Fibroblast of the aortic adventitia (primary cell): ENCODE results near the gene GVQW3. TPM values are rescaled to one million over a fixed set of nuclear protein-coding genes. Genes with fewer than 3 reads are reported as not detected.

ENCODE experiments used
- DNase-seq: peaks from one replicate; pipeline ENCODE4 v3.0.0-alpha.2; 2010; ENCODE audit warnings: low read depth
- H3K4me3 ChIP-seq: 2 replicates; pipeline ENCODE4 v1.5.1; 2011; ENCODE audit warnings: low read depth, mild to moderate bottlenecking, control low read depth, low read length, moderate library complexity
- CTCF ChIP-seq: IDR thresholded peaks from 2 replicates; pipeline ENCODE4 v1.5.1; 2011; ENCODE audit warnings: mild to moderate bottlenecking, low read length, control low read depth, inconsistent platforms; ENCODE audit not compliant: insufficient read depth
- total RNA-seq: library from RNA; depleted of rRNA; stranded (reverse); fragments of >200 nt; gene quantifications from 2 replicates; pipeline ENCODE4 v1.2.3, GENCODE V29; 2012; ENCODE audit warnings: low replicate concordance

Gene GVQW3
- total RNA-seq, 1 donor: 4.2 TPM

DNA sequence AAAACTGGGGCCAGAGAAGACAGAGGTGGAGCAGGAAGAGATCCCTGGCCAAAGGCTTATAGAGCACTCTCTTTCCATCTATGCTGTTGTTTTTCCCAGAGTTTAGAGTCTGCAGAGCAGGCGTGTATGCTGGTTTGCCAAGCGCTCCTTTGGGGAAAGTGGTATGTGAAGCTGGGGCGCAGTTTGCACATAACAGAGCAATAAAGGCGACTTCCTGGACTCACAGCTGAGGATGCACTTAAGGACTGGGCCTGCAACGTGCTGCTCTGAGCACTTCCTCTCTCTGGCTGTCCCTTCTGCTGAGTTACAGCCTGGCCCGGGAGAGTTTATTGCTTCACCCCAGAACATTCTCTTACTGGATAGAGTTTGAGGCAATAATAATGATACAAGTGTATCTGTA is 41.9 kb upstream of the GVQW3 start:
- H3K4me3 ChIP-seq: no peak overlapping the region
- peak; percentile 43 for DNase-seq
- no peak for TF ChIP-seq CTCF

DNA sequence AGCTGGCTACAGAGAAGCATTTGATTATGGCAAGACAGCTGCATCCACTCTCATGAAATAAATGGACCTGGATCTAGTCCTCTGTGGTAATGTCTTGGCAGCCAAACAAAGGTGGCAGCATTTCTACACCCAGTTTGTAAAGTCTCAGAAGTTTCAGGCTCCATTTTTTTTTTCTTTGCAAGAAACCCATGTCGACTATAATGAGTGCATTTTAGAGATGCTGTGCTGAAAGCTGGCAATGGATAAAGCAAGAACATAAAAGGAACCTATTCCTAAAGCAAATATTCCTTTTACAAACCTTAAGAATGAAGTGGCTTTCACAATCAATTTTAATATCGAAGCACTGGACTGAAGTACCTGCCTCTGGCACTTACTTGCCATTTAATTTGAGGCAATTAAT is 33.7 kb upstream of the GVQW3 start:
- peak; percentile 70 for DNase-seq

GRCh38 chr11:76348348-76348747 is 32.8 kb upstream of the GVQW3 start:
- no peak for TF ChIP-seq CTCF

More for the DNA sequence above, 33.7 kb upstream of the GVQW3 start:
- no peak for TF ChIP-seq CTCF
- no peak overlapping the region for H3K4me3 ChIP-seq

DNA sequence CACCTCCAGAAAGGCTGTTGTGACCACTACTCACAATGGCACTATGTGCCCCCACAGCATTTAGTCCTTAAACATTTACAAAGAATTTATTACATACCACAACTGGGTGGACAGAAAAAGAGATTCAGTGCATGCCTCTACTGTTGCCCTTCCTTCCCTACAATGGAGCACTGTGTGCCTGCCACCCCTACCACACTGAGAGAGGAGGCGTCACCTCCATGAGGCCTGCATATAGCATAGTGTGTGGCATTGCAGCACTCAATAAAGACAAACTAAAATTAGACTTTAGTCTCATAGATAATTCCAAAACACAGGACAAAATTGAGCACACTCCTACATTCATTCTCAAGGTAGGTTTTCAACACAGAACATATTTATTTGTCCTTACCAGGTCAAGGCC is 26.0 kb upstream of the GVQW3 start:
- no peak for TF ChIP-seq CTCF
- no peak for DNase-seq
- no peak overlapping the region for H3K4me3 ChIP-seq

More at GRCh38 chr11:76348348-76348747, 32.8 kb upstream of the GVQW3 start:
- DNase-seq: no peak
- no peak overlapping the region for H3K4me3 ChIP-seq

- no peak overlapping the region for H3K4me3 ChIP-seq
- DNase-seq: peak; percentile 45
- no peak for TF ChIP-seq CTCF
Observed at GRCh38 chr11:76361374-76361773, 19.7 kb upstream of the GVQW3 start.

DNA sequence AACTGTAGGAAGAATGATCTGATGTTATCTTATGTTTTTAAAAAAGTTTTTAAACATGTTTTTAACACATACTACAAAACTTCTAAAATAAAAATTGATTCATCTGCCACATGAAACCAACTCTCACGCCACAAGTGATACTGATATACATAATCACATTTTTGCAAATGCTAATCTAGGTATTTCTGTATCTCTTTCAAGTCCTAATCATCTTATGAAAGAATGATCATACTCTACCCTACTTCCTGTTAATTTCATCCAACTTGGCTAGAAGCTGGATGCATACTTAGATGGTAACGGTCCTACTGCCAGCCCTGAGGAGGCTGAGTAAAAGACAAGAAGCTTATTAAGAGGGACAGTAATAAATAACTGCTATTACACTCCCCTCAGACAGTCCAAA is 19.3 kb upstream of the GVQW3 start:
- H3K4me3 ChIP-seq: no peak overlapping the region
- no peak for DNase-seq
- no peak for TF ChIP-seq CTCF

GRCh38 chr11:76362716-76363115 is 18.4 kb upstream of the GVQW3 start:
- H3K4me3 ChIP-seq: no peak overlapping the region
- DNase-seq: no peak
- TF ChIP-seq CTCF: no peak
